T-helper 1 cell treated with Interleukin-12 subunit alpha and Interleukin-12 subunit beta and Interleukin-4 antibody, amounts not matched to agents 30 μg/mL and 1 μg/mL, for 36 hours (primary cell): ENCODE data around the gene NHERF1.

Source experiments
- H3K27ac Mint-ChIP-seq: one replicate; pipeline ENCODE4 v1.8.0; 2021; ENCODE audit warnings: mild to moderate bottlenecking, mixed read lengths
- H3K27me3 Mint-ChIP-seq: one replicate; pipeline ENCODE4 v1.8.0; 2021; ENCODE audit warnings: low read depth, mixed read lengths
- H3K36me3 Mint-ChIP-seq: one replicate; pipeline ENCODE4 v1.8.0; 2021; ENCODE audit warnings: low read depth, mixed read lengths
- H3K4me1 Mint-ChIP-seq: one replicate; pipeline ENCODE4 v1.8.0; 2021; ENCODE audit warnings: low read depth, mixed read lengths
- H3K4me3 Mint-ChIP-seq: one replicate; pipeline ENCODE4 v1.8.0; 2021; ENCODE audit warnings: mild to moderate bottlenecking, moderate library complexity, mixed read lengths
- H3K9me3 Mint-ChIP-seq: one replicate; pipeline ENCODE4 v1.8.0; 2021; ENCODE audit warnings: mixed read lengths

Gene NHERF1

DNA sequence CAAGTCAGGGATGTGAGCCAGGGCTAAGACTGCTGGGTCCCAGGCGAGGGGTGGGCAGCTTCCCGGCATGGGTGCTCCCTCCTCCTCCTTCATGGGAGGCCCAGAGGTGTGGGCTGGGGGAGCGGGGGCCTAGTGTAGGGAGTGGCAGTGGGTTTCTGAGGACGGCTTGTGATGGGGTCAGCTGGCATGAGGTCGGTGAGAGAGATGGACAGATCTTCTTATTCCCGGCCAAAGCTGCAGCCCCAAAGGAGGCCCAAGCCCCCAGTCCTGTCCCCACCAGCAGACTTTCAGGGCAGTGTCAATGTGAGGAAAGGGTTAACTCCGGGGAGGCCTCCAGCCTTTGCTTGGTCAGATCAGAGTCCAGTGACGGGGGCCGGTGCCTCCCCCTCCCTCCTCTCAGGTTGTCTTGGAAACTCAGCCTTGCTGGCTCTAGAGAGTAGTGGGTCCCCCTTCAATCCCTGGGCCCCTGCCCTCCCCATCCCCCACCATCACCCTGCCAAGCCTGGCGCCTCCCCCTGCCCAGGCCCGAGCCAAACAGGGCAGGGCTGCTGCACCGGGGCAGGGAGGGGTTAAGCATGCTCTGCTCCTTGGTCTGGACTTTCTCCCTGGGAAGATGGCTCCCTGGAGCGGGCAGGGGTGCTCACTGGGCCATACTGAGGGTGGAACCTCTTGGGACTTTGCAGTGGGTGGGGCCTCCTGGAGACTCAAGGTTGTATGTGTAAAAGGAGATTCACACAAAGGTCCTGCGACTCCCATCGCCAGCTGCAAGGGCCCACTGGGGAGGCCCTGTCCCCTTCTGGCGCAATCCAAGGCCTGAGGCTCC lies 15.3 kb downstream of the NHERF1 start:
- Mint-ChIP-seq H3K4me3 (no peak overlapping the region), H3K9me3 (no peaks in the 10 kb centered on the region), H3K4me1 (peaks cover 27% of the 10 kb centered on the region), H3K27ac (no peak overlapping the region), H3K27me3 (no peaks in the 10 kb centered on the region), H3K36me3 (peaks cover 22% of the 10 kb centered on the region)

DNA sequence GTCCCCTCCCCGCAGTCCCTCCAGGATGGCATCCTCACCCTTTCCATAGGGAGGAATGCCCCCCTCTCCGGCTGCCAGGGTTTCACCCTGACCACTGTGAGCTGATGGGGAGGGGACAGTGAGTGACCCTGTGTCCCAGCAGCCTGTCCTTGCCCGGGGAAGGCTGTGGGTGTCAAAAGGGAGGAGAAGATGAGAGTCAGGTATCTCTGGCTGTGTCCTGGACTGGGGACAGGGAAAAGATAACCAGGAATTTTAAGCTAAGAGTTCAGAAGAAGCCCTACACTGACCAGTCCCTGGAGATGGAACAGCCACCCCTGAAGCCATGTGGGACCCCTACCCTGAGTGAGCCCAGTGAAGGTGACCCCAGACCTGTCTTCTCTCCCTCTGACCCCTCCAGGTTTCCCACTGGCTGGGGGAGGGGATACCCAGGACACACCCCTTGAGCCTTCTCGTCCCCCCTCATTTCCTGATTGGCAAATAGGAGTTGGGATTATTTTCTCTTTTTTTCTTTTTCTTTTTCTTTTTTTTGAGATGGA lies 16.4 kb downstream of the NHERF1 start:
- no peaks in the 10 kb centered on the region for H3K9me3 Mint-ChIP-seq
- no peak overlapping the region for H3K27ac Mint-ChIP-seq

DNA sequence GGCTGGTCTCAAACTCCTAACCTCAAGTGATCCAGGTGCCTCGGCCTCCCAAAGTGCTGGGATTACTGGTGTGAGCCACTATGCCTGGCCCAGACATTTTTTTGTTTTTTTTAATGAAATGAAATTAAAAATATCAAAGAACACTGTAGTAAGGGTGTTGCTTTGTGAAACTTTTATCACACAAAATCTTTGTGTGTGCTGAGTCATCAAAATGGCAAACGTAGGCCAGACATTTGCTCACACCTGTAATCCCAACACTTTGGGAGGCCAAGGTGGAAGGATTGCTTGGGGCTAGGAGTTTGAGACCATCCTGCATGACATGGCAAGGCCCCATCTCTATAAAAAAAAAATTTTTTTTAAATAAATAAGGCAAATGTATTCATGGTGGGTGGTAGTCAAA lies 18.0 kb downstream of the NHERF1 start:
- H3K4me3 Mint-ChIP-seq, result no peak overlapping the region
- no peaks in the 10 kb centered on the region for H3K9me3 Mint-ChIP-seq
- no peak overlapping the region for H3K27ac Mint-ChIP-seq
- no peaks in the 10 kb centered on the region for H3K27me3 Mint-ChIP-seq
- peaks cover 18% of the 10 kb centered on the region for H3K4me1 Mint-ChIP-seq
- peaks cover 35% of the 10 kb centered on the region for H3K36me3 Mint-ChIP-seq

More for the DNA sequence above, 16.4 kb downstream of the NHERF1 start:
- Mint-ChIP-seq H3K27me3 (no peaks in the 10 kb centered on the region), H3K36me3 (peaks cover 26% of the 10 kb centered on the region), H3K4me1 (peaks cover 18% of the 10 kb centered on the region), H3K4me3 (no peak overlapping the region)

DNA sequence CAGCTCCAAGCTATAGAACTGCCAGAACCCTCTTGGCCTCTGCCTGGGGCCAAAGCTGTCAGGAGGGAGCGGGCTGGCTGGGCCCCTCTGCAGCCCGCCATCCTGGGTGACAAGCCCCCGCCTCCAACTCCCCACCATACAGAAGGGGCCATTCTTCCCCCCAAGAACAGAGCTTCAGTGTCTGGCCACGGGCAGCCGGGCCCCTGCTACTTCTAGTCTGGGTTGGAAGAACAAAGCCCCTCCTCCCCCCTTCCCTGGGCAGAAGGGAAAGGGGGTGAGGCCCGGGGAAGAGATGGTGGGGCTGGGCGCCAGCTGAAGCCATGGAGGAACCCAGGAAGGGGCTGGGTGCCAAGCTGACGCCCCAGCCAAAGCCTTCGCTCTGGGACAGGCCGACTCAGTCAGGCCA lies 18.7 kb downstream of the NHERF1 start:
- Mint-ChIP-seq H3K36me3 (peaks cover 37% of the 10 kb centered on the region), H3K27me3 (no peaks in the 10 kb centered on the region), H3K4me1 (peaks cover 19% of the 10 kb centered on the region), H3K27ac (peak overlapping the region; percentile 67), H3K9me3 (no peaks in the 10 kb centered on the region), H3K4me3 (no peak overlapping the region)

DNA sequence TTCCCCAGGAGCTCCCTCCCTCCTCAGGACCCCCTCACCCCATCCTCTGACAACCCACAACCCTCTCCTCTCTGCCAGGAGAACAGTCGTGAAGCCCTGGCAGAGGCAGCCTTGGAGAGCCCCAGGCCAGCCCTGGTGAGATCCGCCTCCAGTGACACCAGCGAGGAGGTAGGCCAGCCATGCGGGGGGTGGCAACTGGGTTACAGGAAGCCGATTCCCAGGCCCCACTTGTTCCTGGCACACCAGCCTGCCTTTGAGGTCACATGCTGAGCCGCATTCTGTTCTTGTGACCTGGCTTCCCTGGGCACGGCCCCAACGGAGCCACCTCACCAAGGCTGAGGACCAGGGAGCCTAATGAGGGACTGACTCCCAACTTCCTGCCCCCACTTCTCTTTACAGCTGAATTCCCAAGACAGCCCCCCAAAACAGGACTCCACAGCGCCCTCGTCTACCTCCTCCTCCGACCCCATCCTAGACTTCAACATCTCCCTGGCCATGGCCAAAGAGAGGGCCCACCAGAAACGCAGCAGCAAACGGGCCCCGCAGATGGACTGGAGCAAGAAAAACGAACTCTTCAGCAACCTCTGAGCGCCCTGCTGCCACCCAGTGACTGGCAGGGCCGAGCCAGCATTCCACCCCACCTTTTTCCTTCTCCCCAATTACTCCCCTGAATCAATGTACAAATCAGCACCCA lies 19.8 kb downstream of the NHERF1 start:
- Mint-ChIP-seq H3K4me1 (peaks cover 22% of the 10 kb centered on the region), H3K36me3 (peaks cover 41% of the 10 kb centered on the region), H3K4me3 (no peak overlapping the region), H3K27ac (no peak overlapping the region), H3K27me3 (no peaks in the 10 kb centered on the region), H3K9me3 (no peaks in the 10 kb centered on the region)

DNA sequence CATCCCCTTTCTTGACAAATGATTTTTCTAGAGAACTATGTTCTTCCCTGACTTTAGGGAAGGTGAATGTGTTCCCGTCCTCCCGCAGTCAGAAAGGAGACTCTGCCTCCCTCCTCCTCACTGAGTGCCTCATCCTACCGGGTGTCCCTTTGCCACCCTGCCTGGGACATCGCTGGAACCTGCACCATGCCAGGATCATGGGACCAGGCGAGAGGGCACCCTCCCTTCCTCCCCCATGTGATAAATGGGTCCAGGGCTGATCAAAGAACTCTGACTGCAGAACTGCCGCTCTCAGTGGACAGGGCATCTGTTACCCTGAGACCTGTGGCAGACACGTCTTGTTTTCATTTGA lies 20.3 kb downstream of the NHERF1 start:
- no peaks in the 10 kb centered on the region for H3K27me3 Mint-ChIP-seq
- H3K4me1 Mint-ChIP-seq, result peaks cover 23% of the 10 kb centered on the region
- no peak overlapping the region for H3K4me3 Mint-ChIP-seq
- H3K9me3 Mint-ChIP-seq, result no peaks in the 10 kb centered on the region
- peaks cover 41% of the 10 kb centered on the region for H3K36me3 Mint-ChIP-seq
- peak overlapping the region; percentile 3 for H3K27ac Mint-ChIP-seq

DNA sequence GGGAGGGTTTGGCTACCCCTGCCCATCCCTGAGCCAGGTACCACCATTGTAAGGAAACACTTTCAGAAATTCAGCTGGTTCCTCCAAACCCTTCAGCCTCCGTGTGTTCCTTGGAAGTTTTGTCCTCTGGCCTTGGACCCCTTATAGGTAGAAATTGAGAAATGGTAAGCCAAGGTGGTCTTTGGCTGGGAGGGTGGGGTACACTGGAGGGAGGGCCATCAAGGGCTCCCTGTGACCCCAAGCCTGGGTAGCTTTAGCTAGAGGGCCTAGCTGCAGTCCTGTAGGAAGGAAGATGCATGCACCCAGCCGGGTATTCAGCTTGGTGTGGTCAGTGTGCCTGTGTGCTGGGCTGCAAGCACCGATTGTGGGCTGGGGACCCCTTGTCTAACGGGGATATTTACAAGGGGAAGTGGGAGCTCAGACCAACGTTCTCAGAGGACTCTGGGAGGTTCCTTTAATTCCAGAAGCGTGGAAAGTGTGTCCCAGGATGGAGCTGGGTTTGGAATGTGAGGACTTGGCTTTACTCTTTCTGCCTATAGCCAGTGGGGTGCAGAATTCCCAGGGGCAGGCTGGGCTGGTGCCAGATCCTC lies 20.9 kb downstream of the NHERF1 start:
- Mint-ChIP-seq H3K9me3 (no peaks in the 10 kb centered on the region), H3K27ac (no peak overlapping the region), H3K27me3 (no peaks in the 10 kb centered on the region), H3K4me1 (peaks cover 28% of the 10 kb centered on the region), H3K4me3 (no peak overlapping the region), H3K36me3 (peaks cover 42% of the 10 kb centered on the region)

DNA sequence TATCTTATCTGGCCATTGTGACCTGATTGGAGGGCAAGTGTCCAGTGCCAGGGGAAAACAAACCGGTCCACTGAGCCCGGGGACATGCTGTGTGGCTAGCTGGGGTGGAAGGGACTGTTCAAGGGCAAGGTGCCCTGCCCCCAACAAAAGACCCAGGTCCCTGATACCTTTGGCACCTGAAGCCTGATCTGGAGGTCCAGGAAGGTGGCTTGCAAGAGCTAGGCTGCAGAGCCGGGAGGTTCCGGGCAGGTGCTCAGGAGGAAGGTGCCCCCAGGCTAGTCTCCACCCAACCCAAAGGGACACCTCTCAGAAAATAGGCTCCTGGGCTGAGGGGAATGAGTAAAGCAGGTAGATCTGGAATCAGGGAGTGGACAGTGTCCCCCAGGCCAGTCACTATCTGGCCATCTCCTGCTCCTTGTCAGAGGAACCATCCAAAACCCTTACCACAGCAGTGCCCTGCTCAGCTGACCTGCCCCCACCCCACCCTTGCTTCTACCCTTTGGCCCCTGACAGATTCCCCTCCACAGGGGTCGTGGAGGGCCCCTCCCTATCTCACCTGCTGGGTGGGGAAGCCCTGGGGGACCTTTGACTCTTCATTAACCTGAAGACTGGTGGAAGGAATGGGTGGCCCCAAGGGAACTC lies 21.5 kb downstream of the NHERF1 start:
- H3K36me3 Mint-ChIP-seq, result peaks cover 42% of the 10 kb centered on the region
- no peaks in the 10 kb centered on the region for H3K27me3 Mint-ChIP-seq
- no peak overlapping the region for H3K4me3 Mint-ChIP-seq
- peak overlapping the region; percentile 63 for H3K27ac Mint-ChIP-seq
- peaks cover 28% of the 10 kb centered on the region for H3K4me1 Mint-ChIP-seq
- H3K9me3 Mint-ChIP-seq, result no peaks in the 10 kb centered on the region

DNA sequence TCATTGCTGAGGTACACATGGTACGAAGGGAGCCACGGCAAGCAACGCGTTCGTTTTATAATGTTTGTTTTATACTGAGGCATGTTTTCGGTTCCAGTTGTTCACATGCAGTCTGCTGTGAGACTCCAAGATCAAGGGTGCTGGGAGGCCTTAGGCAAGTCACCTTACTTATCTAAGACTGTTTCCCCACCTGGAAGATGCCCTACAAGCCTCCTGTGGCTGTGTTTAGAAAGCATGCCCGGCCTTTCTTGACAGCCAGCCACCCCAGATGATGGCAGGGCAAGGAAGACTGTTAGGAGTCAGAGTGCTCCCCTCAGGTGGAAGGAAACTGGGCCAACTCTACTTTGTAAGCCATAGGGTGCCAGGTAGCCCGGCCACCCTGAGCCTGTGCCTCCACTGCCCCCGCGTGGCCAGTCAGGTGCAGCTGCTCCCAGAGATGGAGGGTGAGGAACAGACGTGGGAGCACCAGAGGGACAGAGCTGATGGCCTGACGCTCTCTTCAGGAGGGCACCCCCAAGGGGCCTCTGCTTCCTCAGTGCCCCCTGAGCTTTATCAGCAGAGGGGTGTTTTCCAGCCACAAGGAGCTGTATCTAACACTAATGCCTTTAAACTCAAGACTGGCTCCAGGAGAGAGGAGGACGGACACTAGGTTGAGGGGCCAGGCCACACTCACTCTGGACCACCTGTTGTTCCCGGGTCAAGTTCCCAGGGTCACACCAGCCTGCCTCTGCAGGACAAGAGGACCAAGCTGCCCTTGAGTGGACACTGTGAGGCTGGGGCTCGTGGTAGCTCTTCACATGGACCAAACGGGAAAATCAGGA lies 22.3 kb downstream of the NHERF1 start:
- Mint-ChIP-seq H3K9me3 (no peaks in the 10 kb centered on the region), H3K27ac (peak overlapping the region; percentile 63), H3K4me1 (peaks cover 32% of the 10 kb centered on the region), H3K4me3 (no peak overlapping the region), H3K27me3 (no peaks in the 10 kb centered on the region), H3K36me3 (peaks cover 41% of the 10 kb centered on the region)

DNA sequence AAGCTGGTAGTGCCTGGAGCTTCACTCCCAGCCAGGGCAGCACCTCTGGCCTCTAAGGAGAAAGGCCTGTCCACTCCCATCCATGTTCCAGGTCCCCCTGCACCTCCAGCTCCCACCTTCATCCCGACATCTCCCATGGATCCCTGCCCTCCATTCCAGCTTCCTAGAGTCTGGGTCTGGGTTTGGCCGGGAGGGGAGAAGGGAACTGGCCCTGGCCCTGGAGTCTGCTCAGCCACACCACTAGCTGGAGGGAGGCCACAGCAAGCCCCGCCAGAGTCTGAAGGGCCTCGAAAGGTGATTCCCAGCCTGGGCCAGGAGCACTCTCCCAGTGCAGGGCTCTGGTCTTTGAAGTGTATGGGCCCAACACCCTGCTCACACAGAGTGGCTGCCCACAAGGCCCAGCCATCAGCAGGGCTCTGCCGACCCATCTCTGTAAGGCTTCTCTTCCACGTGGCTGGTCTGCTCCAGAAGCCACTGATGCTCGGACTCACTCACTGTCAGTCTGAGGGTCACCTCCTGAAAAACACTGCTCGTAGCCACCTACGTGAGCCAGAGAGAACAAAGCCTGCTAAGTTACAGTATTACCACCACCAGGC lies 23.0 kb downstream of the NHERF1 start:
- Mint-ChIP-seq H3K4me1 (peaks cover 37% of the 10 kb centered on the region), H3K27ac (no peak overlapping the region), H3K9me3 (no peaks in the 10 kb centered on the region), H3K4me3 (no peak overlapping the region), H3K36me3 (peaks cover 42% of the 10 kb centered on the region), H3K27me3 (no peaks in the 10 kb centered on the region)

DNA sequence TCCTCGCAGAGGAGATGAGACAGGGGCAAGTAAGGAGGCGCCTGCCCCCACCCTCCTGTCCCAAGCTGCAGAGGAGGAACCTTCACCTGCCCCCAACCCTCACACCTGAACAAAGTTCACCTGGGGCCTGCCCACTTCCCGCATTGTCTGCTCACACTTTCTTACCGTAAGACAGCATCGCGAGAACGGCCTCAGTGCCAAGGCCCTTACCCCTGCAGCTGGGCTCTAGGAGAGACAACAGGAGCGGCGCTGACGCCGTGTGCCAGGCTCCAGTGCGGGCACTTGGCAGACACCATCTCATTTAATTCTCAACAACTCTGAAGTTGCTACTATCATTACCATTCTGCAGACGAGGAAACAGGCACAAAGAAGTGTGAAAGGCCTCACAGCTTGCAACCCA lies 23.6 kb downstream of the NHERF1 start:
- Mint-ChIP-seq H3K27ac (peak overlapping the region; percentile 9), H3K4me1 (peaks cover 40% of the 10 kb centered on the region), H3K27me3 (no peaks in the 10 kb centered on the region)

DNA sequence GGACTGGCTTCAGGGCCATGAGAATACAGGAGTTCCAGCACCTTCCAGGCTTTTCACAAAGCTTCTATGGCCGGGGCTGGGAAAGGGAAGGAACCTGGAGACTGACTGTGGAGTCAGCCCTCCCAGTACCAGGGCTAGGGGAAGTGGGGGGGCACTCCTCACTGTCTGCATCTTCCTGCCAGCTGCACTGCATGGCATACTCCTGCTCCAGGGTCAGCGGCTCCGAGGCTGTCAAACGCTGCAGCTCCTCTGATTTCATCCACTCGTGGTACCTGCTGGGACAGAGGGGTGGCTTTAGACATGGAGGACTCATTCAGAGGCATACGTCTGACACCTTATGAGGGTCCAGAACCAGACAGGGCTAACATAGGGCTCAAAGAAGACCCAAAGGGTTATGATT lies 25.0 kb downstream of the NHERF1 start:
- no peak overlapping the region for H3K4me3 Mint-ChIP-seq
- no peaks in the 10 kb centered on the region for H3K27me3 Mint-ChIP-seq
- H3K27ac Mint-ChIP-seq, result peak overlapping the region; percentile 50
- peaks cover 40% of the 10 kb centered on the region for H3K36me3 Mint-ChIP-seq
- peaks cover 49% of the 10 kb centered on the region for H3K4me1 Mint-ChIP-seq
- no peaks in the 10 kb centered on the region for H3K9me3 Mint-ChIP-seq

More for the DNA sequence above, 23.6 kb downstream of the NHERF1 start:
- Mint-ChIP-seq H3K36me3 (peaks cover 40% of the 10 kb centered on the region), H3K9me3 (no peaks in the 10 kb centered on the region), H3K4me3 (no peak overlapping the region)

DNA sequence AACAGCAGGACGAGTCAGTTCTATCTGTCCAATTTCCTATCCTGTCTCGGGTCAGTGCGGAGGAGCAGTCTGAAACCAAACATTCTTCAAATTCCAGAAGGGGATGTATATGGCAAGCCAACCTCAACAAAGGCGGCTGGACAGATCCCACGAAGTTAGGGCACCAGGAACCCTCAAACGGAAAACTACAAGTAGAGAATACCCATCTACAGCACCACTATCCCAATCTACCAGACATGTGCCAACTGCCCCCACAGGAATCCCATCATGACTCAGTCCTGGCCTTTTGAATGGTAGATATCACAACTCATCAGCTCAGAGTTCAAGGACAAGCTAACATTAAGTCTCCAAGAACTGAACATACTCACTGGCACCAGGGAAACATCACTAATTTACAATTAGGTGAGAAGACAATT lies 25.5 kb downstream of the NHERF1 start:
- peaks cover 50% of the 10 kb centered on the region for H3K4me1 Mint-ChIP-seq
- no peaks in the 10 kb centered on the region for H3K27me3 Mint-ChIP-seq
- H3K4me3 Mint-ChIP-seq, result peak overlapping the region; percentile 65
- H3K27ac Mint-ChIP-seq, result peak overlapping the region; percentile 50
- no peaks in the 10 kb centered on the region for H3K9me3 Mint-ChIP-seq
- peaks cover 35% of the 10 kb centered on the region for H3K36me3 Mint-ChIP-seq
